HepG2 (cell line): Measurements from ENCODE around the gene ARHGEF1. TPM values are rescaled to one million over a fixed set of nuclear protein-coding genes. Genes with fewer than 3 reads are reported as not detected.

Source experiments
- ATAC-seq: fragments of 200-7000 bp; cut with Tn5 transposase; 3 replicates; pipeline ENCODE4 v1.9.1; 2020; ENCODE audit warnings: mild to moderate bottlenecking, moderate library complexity
- BruUV-seq: library from RNA; stranded (reverse); fragments of 400-500 nt; replicated peaks from 2 replicates; lab custom pipeline; 2021; lab: Mats Ljungman, UMichigan
- CTCF ChIA-PET: fragments of 300-600 bp; formaldehyde crosslinking; extraction: SDS; loops from one replicate; lab custom pipeline; 2021; ENCODE audit warnings: low total read pairs, inconsistent platforms, low intra/inter-chr PET ratio; lab: Yijun Ruan, JAX
- POLR2A ChIA-PET: fragments of 350-600 bp; sonication (Branson Sonifier 250); formaldehyde crosslinking; loops from one replicate; lab custom pipeline; 2020; ENCODE audit warnings: antibody characterized with exemption, inconsistent platforms; lab: Yijun Ruan, JAX
- DNase-seq: peaks from one replicate; pipeline ENCODE4 v3.0.0-alpha.2; 2015; ENCODE audit warnings: low spot score
- FAIRE-seq: peaks from 3 replicates; lab custom pipeline; 2011; peaks lifted over from hg19 to GRCh38; lab: Jason Lieb, UNC
- H2AFZ ChIP-seq: one replicate; pipeline ENCODE4 v1.6.1; 2011; ENCODE audit warnings: low read length, inconsistent platforms
- H3K27ac ChIP-seq: fragments of 300-600 bp; 3 replicates; pipeline ENCODE4 v1.8.0; 2011; ENCODE audit warnings: mixed run types, mild to moderate bottlenecking, mixed read lengths, low read length, inconsistent platforms; ENCODE audit not compliant: insufficient read depth; ENCODE audit errors: extremely low read length
- H3K27me3 ChIP-seq, 2 experiments: fragments of 200-600 bp in 1 of 2; 2 replicates in 1 of 2; 3 replicates in 1 of 2; pipeline versions ENCODE4 v1.6.0 to v1.8.0; 2011; ENCODE audit warnings: low read length in 2 of 2, mild to moderate bottlenecking in 2 of 2, moderate library complexity in 2 of 2, inconsistent platforms in 1 of 2; ENCODE audit not compliant: insufficient read depth in 2 of 2, control insufficient read depth in 1 of 2
- H3K36me3 ChIP-seq, 2 experiments: fragments of 200-600 bp in 1 of 2; replicated peaks in 1 of 2; 2 replicates in 1 of 2; 3 replicates in 1 of 2; pipeline versions ENCODE4 v1.5.1 to v1.8.0; 2011; ENCODE audit warnings: low read length in 2 of 2, inconsistent platforms in 1 of 2; ENCODE audit not compliant: insufficient read depth in 2 of 2, control insufficient read depth in 1 of 2
- H3K4me1 ChIP-seq: 2 replicates; pipeline ENCODE4 v1.5.1; 2012; ENCODE audit warnings: low read length, inconsistent platforms; ENCODE audit not compliant: insufficient read depth
- H3K4me2 ChIP-seq: 2 replicates; pipeline ENCODE4 v1.6.0; 2011; ENCODE audit warnings: low read depth, low read length, inconsistent platforms
- H3K4me3 ChIP-seq, 3 experiments: fragments of 200-600 bp in 1 of 3; sonication (generic), shearing (Covaris generic) in 1 of 3; replicated peaks in 1 of 3; 2 replicates each; pipeline ENCODE4 v1.5.1; 2011 to 2016; ENCODE audit warnings: low read length in 3 of 3, inconsistent platforms in 2 of 3, low read depth in 2 of 3, mild to moderate bottlenecking in 2 of 3, control low read depth in 1 of 3, mixed read lengths in 1 of 3; ENCODE audit not compliant: insufficient read depth in 1 of 3
- H3K79me2 ChIP-seq: one replicate; pipeline ENCODE4 v1.6.1; 2011; ENCODE audit warnings: low read length, inconsistent platforms; ENCODE audit not compliant: insufficient read depth
- H3K9ac ChIP-seq: 2 replicates; pipeline ENCODE4 v1.6.0; 2011; ENCODE audit warnings: mild to moderate bottlenecking, low read depth, low read length, inconsistent platforms; ENCODE audit not compliant: insufficient read depth
- H3K9me3 ChIP-seq: 2 replicates; pipeline ENCODE4 v1.5.1; 2012; ENCODE audit warnings: mild to moderate bottlenecking, low read length
- H4K20me1 ChIP-seq: 2 replicates; pipeline ENCODE4 v1.6.0; 2011; ENCODE audit warnings: inconsistent platforms, mild to moderate bottlenecking, low read length, moderate library complexity; ENCODE audit not compliant: insufficient read depth
- ELF4 ChIP-seq: sonication (generic); formaldehyde crosslinking; IDR thresholded peaks from 2 replicates; pipeline ENCODE4 v1.5.0; 2020; ENCODE audit warnings: missing genetic modification reagents, mild to moderate bottlenecking, moderate library complexity, borderline replicate concordance
- HNF1A ChIP-seq, 2 experiments: sonication (generic) in 1 of 2; formaldehyde crosslinking in 1 of 2; IDR thresholded peaks; 2 replicates each; pipeline versions ENCODE4 v1.4.0 to v1.6.1; 2016 to 2020; ENCODE audit warnings: borderline replicate concordance in 1 of 2, low read depth in 1 of 2, mild to moderate bottlenecking in 1 of 2, missing genetic modification reagents in 1 of 2
- MEIS2 ChIP-seq: sonication (generic); formaldehyde crosslinking; IDR thresholded peaks from 2 replicates; pipeline ENCODE4 v1.9.0; 2021; ENCODE audit warnings: mild to moderate bottlenecking, missing genetic modification reagents
- MXD3 ChIP-seq: IDR thresholded peaks from 2 replicates; pipeline ENCODE4 v1.6.1; 2016; ENCODE audit warnings: mild to moderate bottlenecking, missing biosample characterization, missing genetic modification reagents
- NFYC ChIP-seq: IDR thresholded peaks from 2 replicates; pipeline ENCODE4 v1.6.1; 2016; ENCODE audit warnings: missing genetic modification reagents, missing compliant biosample characterization
- NR2C2 ChIP-seq: sonication (generic); formaldehyde crosslinking; IDR thresholded peaks from 2 replicates; pipeline ENCODE4 v1.4.0; 2020; ENCODE audit warnings: missing genetic modification reagents, mild to moderate bottlenecking, moderate library complexity, borderline replicate concordance
- PPARG ChIP-seq: conservative IDR thresholded peaks from 2 replicates; pipeline ENCODE4 v1.6.1; 2016; ENCODE audit warnings: missing biosample characterization, missing genetic modification reagents
- SRSF1 ChIP-seq: fragments of 200-400 bp; formaldehyde crosslinking; optimal IDR thresholded peaks from 2 replicates; pipeline ENCODE3; 2017; ENCODE audit warnings: mild to moderate bottlenecking, low read depth, low read length, moderate library complexity
- ZFX ChIP-seq: sonication (generic); formaldehyde crosslinking; IDR thresholded peaks from 2 replicates; pipeline ENCODE4 v1.4.0; 2020; ENCODE audit warnings: mild to moderate bottlenecking, low read depth, missing genetic modification reagents, moderate library complexity
- ZNF260 ChIP-seq: sonication (generic); formaldehyde crosslinking; IDR thresholded peaks from 2 replicates; pipeline ENCODE4 v1.4.0; 2020; ENCODE audit warnings: missing genetic modification reagents, low read depth, mild to moderate bottlenecking, borderline replicate concordance
- ZNF331 ChIP-seq: sonication (generic); formaldehyde crosslinking; IDR thresholded peaks from 2 replicates; pipeline ENCODE4 v1.4.0; 2020; ENCODE audit warnings: missing genetic modification reagents
- WGBS: methylation state at CpG from one replicate; pipeline ENCODE4 v1.1.6; 2017; ENCODE audit warnings: low lambda C conversion rate; 5-methylcytosine and 5-hydroxymethylcytosine counted together
- in situ Hi-C: cut with HindIII; loops from 2 replicates; pipeline ENCODE4 v1.10.0; 2017; ENCODE audit warnings: low pct_unique_long_range_greater_than_20kb; ENCODE audit not compliant: extremely low pct_ligation_motif_present
- intact Hi-C: fragments of 100-400 bp; cut with micrococcal nuclease; formaldehyde crosslinking; loops from one replicate; pipeline ENCODE4 v1.10.0; 2022; ENCODE audit not compliant: unreplicated experiment
- polyA plus RNA-seq, 8 experiments: library from polyadenylated mRNA; depleted of rRNA in 3 of 8; stranded (reverse) in 7 of 8; unstranded in 1 of 8; fragments of >200 nt; fragmentation: Illumina TruSeq in 4 of 8; extraction: Trizol in 4 of 8; gene quantifications; 2 replicates each; pipeline versions ENCODE4 v1.2.1 to v1.2.3, GENCODE V29; 2011 to 2016; ENCODE audit warnings: low read depth in 4 of 8, missing spikeins in 1 of 8, mixed read lengths in 1 of 8; ENCODE audit not compliant: insufficient read depth in 1 of 8
- total RNA-seq, 5 experiments: library from RNA; depleted of rRNA; stranded (reverse); fragments of >200 nt; fragmentation: Illumina TruSeq; extraction: Trizol; gene quantifications; 2 replicates each; pipeline ENCODE4 v1.2.3, GENCODE V29; 2016; ENCODE audit warnings: low read depth in 1 of 5
- TF ChIP-seq, protein P1 (sequence below): sonication (generic); formaldehyde crosslinking; IDR thresholded peaks from 2 replicates; pipeline ENCODE4 v1.8.0; 2022; ENCODE audit warnings: missing genetic modification reagents, low read depth, mild to moderate bottlenecking, borderline replicate concordance

Gene ARHGEF1
- total and polyA plus RNA-seq, 2 of the 13 experiments (the other 11 are each of a cell fraction or from before 2014, with no cell fraction given) = 33.7 to 34.7 TPM

- TF ChIP-seq SRSF1 = peak; percentile 6
Observed at GRCh38 chr19:41883463-41883820, 458 bp downstream of the ARHGEF1 start (continued).

DNA sequence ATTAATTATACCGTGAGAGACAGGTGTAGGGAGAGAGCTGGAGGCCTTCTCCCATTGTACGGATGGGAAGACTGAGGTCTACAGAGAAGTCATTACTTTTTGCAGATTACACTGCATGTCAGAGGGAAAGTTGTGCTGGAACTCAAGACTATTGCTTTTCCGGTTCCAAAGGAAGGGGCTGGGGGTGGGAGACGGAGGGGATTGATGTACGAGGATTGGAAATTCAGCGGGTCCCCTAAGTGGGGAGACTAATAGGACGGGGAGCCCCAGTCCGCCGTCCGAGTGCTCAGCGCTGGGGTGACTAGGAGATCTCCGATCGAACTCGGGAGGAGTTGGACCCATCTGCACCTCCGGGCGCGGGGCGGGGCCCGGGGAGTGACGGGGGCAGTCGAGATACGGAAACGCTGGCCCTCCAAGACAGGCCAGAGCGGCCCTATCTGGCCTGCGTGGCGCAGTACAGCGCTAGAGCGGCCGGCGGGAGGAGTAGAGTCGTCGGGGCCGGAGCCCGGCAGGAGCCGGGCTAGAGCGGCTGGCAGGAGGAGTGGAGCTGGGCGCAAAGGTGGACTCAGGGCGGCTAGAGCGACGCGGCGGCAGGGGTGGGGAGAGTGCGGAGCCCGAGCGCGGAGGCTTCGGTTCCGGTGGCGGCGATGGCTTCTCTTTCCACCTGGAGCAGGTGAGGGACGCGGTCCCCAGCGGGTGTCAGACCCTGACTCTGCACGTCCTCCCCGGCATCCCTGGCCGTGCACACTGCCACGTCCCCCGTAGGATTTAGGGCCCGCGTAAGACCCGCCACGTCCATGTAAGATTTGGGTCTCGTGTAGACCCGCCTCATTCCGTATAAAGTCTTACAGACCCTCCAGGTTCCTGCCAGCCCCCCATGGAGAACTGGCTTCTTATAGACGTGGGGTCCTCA lies 1.1 kb downstream of the ARHGEF1 start:
- peak overlapping the region; percentile 93 for H3K4me2 ChIP-seq
- peaks cover 51% of the 10 kb centered on the region for H3K4me1 ChIP-seq
- 0% methylated on average over 13 of the region's 66 CpGs for WGBS
- peak overlapping the region; percentile 71 for H3K27ac ChIP-seq
- peak; percentile 93 for DNase-seq
- CTCF ChIA-PET = no interaction called here
- 0 out of 5 replicates have a peak, but pooled peaks cover 2 to 4% of the 10 kb centered on the region in 2 experiments for H3K36me3 ChIP-seq
- POLR2A ChIA-PET = interaction anchor here (0.6 to 2.4 kb wide), 7 partner anchors 12 to 398 kb away, joined by 3 to 26 read pairs (median 3); partner anchors contain the start of genes GSK3A, RABAC1 and RPS19
- H3K9me3 ChIP-seq = no peaks in the 10 kb centered on the region
- H3K9ac ChIP-seq = peak overlapping the region; percentile 83
- H3K79me2 ChIP-seq = peaks cover 25% of the 10 kb centered on the region
- in situ Hi-C loops = loop anchor here (5.0 to 10.0 kb wide), 2 partner anchors 51 to 73 kb away; partner anchors contain the start of gene RABAC1
- peak; percentile 85 for FAIRE-seq
- BruUV-seq = TSS peak; percentile 80
- intact Hi-C loops = no loop called here
- ATAC-seq = peak; percentile 91
- H3K27me3 ChIP-seq = no peaks in the 10 kb centered on the region; a peak in 2 of 5 replicates
- peak overlapping the region; percentile 87 to 95 (median 88) for H3K4me3 ChIP-seq
- no peaks in the 10 kb centered on the region for H4K20me1 ChIP-seq
- no peak overlapping the region for H2AFZ ChIP-seq
- no peak for TF ChIP-seq NFYC (CRISPR knock-in tag)
- TF ChIP-seq PPARG (CRISPR knock-in tag) = 0 out of 2 replicates have a peak, but pooled peaks have one; percentile 21
- peak; percentile 89 for TF ChIP-seq MEIS2 (CRISPR knock-in tag)
- peak; percentile 61; the same call in 1 of the 2 replicates for TF ChIP-seq ELF4 (CRISPR knock-in tag)
- peak; percentile 89 for TF ChIP-seq ZNF331 (CRISPR knock-in tag)
- peak; percentile 67 for TF ChIP-seq MXD3 (CRISPR knock-in tag)
- TF ChIP-seq, protein P1, sequence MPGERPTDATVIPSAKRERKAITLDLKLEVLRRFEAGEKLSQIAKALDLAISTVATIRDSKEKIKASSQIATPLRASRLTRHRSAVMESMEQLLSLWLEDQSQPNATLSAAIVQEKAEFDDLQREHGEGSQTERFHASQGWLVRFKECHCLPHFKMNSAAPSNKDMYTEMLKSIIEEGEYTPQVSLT (CRISPR knock-in tag) = no peak
- TF ChIP-seq NR2C2 = peak; percentile 55
- no peak for TF ChIP-seq HNF1A (IDR thresholded peaks at IDR 0.05; ENCODE audit: low read depth)
- TF ChIP-seq HNF1A (CRISPR knock-in tag; IDR thresholded peaks at IDR 0.05; ENCODE audit: borderline replicate concordance) = no peak
- peak; percentile 35; the same call in 1 of the 2 replicates for TF ChIP-seq ZFX (CRISPR knock-in tag)
- no peak for TF ChIP-seq ZNF260
